ENCODE results near the gene SLC6A6.

Gene SLC6A6

DNA sequence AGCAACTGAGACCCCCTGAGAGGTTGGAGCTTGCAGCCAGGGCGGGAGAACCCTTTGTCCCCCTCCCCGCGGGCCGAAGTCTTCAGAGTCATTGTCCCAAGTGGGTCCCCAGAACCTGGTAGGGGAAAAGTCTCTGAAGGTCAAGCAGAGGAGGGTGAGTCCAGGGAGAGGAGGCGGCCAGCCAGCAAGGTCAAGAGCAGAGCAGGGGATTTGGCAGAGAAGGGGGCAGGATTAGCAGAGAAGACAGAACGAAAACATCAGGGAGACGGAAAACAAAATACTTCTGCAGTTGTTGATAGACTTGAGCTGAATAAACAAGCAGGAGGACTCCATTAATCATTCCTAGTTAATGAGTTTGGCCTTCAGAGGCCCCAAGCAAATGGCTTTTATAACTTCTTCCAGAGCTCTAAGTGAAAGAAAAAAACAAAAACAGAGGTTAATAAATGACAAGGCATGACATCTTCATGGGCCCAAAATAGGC, 71.0 kb downstream of the SLC6A6 start:
- TF ChIP-seq, protein P1, sequence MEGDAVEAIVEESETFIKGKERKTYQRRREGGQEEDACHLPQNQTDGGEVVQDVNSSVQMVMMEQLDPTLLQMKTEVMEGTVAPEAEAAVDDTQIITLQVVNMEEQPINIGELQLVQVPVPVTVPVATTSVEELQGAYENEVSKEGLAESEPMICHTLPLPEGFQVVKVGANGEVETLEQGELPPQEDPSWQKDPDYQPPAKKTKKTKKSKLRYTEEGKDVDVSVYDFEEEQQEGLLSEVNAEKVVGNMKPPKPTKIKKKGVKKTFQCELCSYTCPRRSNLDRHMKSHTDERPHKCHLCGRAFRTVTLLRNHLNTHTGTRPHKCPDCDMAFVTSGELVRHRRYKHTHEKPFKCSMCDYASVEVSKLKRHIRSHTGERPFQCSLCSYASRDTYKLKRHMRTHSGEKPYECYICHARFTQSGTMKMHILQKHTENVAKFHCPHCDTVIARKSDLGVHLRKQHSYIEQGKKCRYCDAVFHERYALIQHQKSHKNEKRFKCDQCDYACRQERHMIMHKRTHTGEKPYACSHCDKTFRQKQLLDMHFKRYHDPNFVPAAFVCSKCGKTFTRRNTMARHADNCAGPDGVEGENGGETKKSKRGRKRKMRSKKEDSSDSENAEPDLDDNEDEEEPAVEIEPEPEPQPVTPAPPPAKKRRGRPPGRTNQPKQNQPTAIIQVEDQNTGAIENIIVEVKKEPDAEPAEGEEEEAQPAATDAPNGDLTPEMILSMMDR (conservative IDR thresholded peaks at IDR 0.05; ENCODE audit: low read depth, low read length): no peak
- H3K4me3 ChIP-seq (ENCODE audit: low read length): no peak overlapping the region
- DNase-seq (ENCODE audit: low read depth): no peak

DNA sequence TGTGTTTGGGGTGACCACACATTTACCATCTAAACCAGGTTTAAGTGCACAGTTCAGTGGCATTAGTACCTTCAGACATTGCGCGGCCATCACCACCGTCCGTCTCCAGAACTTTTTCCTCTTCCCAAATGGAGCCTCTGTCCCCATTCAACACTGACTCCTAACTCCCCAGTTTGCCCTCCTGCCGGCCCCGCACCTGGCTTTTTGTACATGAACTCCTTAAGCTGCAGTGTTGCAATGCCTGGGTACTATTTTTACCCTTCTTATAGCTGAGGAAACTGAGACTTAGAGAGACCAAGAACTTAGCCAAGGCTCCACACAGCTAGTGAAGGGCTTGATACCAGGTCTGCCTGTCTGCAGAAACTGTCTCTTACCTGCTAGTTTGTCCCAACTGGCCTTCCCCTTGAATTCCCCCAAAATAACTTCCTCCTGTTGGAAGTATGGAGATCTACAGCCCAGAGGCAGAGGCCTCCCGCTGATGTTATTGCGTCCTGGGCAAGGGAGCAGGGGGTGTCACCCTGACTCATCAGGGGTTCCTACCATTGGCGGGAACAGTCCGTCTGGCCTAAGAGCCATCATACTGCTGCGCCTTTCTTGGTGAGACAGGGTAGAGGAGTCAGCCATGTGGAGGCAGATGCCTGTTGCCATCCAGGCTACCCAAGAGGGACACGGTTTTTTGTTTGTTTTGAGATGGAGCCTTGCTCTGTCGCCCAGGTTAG, 72.1 kb downstream of the SLC6A6 start:
- DNase-seq (ENCODE audit: low read depth): no peak
- TF ChIP-seq, protein P1 (conservative IDR thresholded peaks at IDR 0.05; ENCODE audit: low read depth, low read length): no peak
- H3K4me3 ChIP-seq (ENCODE audit: low read length): no peak overlapping the region

DNA sequence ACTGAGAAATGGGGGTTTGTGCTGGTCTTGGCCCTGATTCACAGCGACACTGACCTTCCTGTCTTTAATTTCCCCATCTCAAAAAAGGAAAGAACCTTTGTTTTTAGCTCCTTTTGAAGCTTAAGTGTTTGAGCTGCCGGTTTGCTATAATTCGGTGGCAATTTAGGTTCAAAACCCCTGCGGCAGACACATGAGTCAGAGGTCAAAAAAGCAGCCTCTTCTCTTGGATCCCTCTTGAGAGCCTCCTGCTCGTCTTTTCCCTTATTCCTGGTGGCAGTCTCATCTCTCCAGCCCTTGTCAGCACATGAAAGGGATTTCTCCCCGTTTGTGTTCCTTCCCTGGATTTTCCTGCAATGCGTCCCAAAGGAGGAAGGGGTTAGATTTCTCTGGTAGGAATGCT, 73.2 kb downstream of the SLC6A6 start:
- TF ChIP-seq, protein P1 (conservative IDR thresholded peaks at IDR 0.05; ENCODE audit: low read depth, low read length): no peak
- H3K4me3 ChIP-seq (ENCODE audit: low read length): no peak overlapping the region
- no peak for DNase-seq (ENCODE audit: low read depth)

DNA sequence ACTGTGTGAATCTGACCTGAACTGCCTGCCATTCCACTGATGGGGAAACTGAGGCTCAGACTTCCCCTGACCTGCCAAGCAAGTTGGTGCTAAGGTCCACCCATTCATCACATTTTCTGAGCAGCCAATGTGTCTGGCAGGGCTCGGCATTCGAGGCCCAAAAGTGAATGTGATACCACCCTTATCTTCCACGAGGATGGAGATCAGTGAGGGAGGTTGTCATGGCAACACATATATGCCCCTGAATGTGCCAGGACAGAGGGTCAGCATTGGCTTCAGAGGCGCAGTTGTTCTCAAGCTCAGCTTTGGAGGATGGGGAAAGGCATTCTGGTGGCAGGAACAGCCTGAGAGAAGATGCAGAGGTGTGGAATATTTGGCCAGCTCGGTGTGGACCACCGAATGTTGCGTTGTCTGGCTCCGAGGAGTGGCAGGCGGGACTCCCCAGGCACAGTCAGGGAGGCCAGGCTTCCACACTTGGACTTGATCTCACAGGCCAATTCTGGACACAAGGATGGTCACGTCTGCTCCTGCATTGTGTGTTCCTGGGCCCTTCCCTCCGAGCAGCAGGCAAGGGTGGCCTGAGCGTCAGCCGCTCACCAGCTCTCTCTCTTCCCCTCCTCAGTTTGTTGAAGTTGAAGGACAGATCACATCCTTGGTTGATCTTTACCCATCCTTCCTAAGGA, 74.3 kb downstream of the SLC6A6 start:
- TF ChIP-seq, protein P1 (conservative IDR thresholded peaks at IDR 0.05; ENCODE audit: low read depth, low read length): no peak
- H3K4me3 ChIP-seq (ENCODE audit: low read length): no peak overlapping the region
- no peak for DNase-seq (ENCODE audit: low read depth)

DNA sequence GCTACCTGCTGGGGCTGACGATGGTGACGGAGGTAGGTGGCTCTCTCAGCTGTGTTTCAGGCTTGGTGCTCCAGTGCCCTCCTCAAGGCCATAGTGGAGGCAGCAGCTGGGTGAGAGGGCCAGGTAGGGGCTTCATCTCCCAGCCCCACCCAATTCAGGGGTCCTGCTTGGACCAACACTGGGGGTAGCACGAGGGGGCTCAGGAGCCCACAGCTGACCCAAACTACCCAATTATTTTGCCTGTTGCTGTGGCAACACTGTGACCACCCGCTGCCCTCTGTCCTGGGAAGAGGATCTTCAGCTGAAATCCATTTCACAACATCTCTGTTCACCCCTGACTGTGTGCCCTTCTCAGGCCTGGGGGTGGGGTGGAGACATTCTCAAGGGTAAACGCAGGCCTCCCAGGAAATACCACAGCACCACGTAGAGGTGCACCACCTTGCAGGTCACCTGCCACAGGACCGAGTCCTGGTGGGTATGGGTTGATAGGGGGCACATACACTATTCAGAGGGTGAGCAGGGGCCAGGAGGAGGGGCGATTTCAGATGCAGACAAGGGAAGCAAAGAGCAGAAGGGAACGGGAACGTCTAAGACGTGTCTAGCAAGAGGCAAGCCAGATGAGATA, 75.0 kb downstream of the SLC6A6 start:
- TF ChIP-seq, protein P1 (conservative IDR thresholded peaks at IDR 0.05; ENCODE audit: low read depth, low read length): no peak
- no peak for DNase-seq (ENCODE audit: low read depth)

DNA sequence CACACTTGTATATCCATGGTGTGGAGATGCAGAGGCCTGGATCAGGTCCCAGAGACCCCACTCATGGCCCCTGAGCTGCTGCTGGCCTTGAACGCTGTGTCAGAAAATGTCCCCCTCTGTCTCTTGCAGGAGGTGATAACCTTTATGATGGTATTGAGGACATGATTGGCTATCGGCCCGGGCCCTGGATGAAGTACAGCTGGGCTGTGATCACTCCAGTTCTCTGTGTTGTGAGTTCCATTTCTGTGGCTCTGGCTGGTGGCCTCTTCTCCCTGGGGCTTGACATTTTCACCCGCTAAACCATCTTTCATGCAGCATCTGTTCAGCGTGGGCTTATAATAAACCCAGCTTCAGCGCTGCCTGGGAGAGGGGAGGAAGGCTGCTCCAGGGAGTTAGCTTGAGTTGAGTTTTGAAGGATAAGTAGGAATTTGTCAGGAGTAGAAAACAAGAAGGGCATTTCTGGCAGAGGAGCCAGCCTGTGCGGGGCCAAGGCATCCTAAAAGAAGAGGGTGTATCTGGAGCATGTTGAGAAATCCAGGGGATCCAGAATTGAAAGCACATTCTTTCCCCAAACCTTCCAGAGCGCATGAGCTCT, 76.6 kb downstream of the SLC6A6 start:
- DNase-seq (ENCODE audit: low read depth): no peak
- TF ChIP-seq, protein P1 (conservative IDR thresholded peaks at IDR 0.05; ENCODE audit: low read depth, low read length): no peak
- no peak overlapping the region for H3K4me3 ChIP-seq (ENCODE audit: low read length)

More for the DNA sequence above, 75.0 kb downstream of the SLC6A6 start:
- H3K4me3 ChIP-seq (ENCODE audit: low read length): no peak overlapping the region

All from retinal pigment epithelial cell (primary cell).